ENCODE results near the gene PRSS22. TPM values are rescaled to one million over a fixed set of nuclear protein-coding genes. Genes with fewer than 3 reads are reported as not detected.

Gene PRSS22
- polyA plus RNA-seq, 1 donor from 2014 or later, result not detected

DNA sequence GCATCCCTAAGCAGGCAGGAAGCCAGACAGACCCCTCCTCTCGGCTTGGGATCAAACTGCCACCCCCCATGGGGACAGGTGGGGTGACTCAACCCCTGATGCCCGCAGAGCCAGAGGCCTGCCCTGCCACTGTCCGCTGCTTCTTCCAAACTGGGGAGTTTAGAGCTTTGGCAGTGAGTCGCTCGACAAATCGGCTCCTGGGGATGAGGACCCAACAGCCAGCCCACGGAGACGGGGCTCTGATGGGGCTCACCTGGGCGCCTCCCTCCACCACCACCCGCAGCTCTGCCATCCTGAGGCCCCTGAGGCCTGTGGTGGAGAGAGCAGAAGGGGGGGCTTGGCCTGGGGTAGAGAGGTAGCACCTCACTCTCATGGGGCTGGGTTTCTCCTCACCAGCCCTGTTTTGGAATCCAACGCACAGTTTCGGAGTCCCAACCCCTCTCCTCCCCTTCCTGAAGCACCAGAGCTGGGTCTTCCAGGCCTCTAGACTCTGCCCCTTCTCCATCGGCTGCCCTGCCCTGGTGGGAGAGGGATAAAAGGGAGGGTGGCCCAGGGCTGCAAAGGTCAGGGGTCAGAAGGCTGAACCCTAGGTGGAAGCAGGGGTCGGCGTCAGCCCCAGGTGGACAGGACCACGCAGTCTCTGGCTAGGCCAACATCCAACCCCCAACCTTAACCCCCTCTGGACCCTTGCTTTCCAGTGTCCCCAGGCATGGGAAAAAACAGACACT, 5.8 kb downstream of the PRSS22 start:
- Histone ChIP-seq H3K79me2 (replicated peaks; ENCODE audit: insufficient read depth, low read length) (no peaks in the 10 kb centered on the region), H3K27me3 (ENCODE audit: insufficient read depth, low read depth, low read length) (peaks cover 3% of the 10 kb centered on the region), H4K20me1 (ENCODE audit: insufficient read depth) (no peaks in the 10 kb centered on the region), H3K9ac (ENCODE audit: low read length) (no peak overlapping the region), H3K4me2 (ENCODE audit: low read length) (no peak overlapping the region), H3K9me2 (ENCODE audit: insufficient read depth, low read length) (no peaks in the 10 kb centered on the region), H3K27ac (ENCODE audit: low read length) (no peak overlapping the region), H3K36me3 (ENCODE audit: insufficient read depth, low read length) (no peaks in the 10 kb centered on the region), H3F3A (ENCODE audit: insufficient read depth, low read length, poor library complexity, severe bottlenecking) (no peaks in the 10 kb centered on the region), H3K4me3 (ENCODE audit: low read length) (no peak overlapping the region), H3K9me3 (ENCODE audit: low read length) (no peaks in the 10 kb centered on the region), H2AFZ (ENCODE audit: low read depth, low read length) (no peak overlapping the region)
- TF ChIP-seq EZH2 (IDR thresholded peaks at IDR 0.05; ENCODE audit: borderline replicate concordance, insufficient read depth, low read length, poor library complexity, severe bottlenecking) (no peak), REST (IDR thresholded peaks at IDR 0.05; ENCODE audit: borderline replicate concordance) (no peak), EP300 (conservative IDR thresholded peaks at IDR 0.05; ENCODE audit: poor library complexity, severe bottlenecking) (no peak)

- Histone ChIP-seq H3K79me2 (replicated peaks; ENCODE audit: insufficient read depth, low read length) (no peaks in the 10 kb centered on the region), H3K9me3 (ENCODE audit: low read length) (no peaks in the 10 kb centered on the region), H4K20me1 (ENCODE audit: insufficient read depth) (no peaks in the 10 kb centered on the region), H3K27me3 (ENCODE audit: insufficient read depth, low read depth, low read length) (no peaks in the 10 kb centered on the region), H3K36me3 (ENCODE audit: insufficient read depth, low read length) (no peaks in the 10 kb centered on the region), H3K27ac (ENCODE audit: low read length) (no peak overlapping the region), H2AFZ (ENCODE audit: low read depth, low read length) (no peak overlapping the region), H3K4me3 (ENCODE audit: low read length) (no peak overlapping the region), H3K9me2 (ENCODE audit: insufficient read depth, low read length) (no peaks in the 10 kb centered on the region), H3K4me2 (ENCODE audit: low read length) (no peak overlapping the region), H3F3A (ENCODE audit: insufficient read depth, low read length, poor library complexity, severe bottlenecking) (no peaks in the 10 kb centered on the region), H3K9ac (ENCODE audit: low read length) (no peak overlapping the region)
- TF ChIP-seq RAD21 (conservative IDR thresholded peaks at IDR 0.05) (no peak), SMC3 (conservative IDR thresholded peaks at IDR 0.05; ENCODE audit: poor library complexity) (no peak), EZH2 (IDR thresholded peaks at IDR 0.05; ENCODE audit: borderline replicate concordance, insufficient read depth, low read length, poor library complexity, severe bottlenecking) (no peak), POLR2AphosphoS5 (IDR thresholded peaks at IDR 0.05) (no peak)
Measured at GRCh38 chr16:2848933-2849725, 8.8 kb downstream of the PRSS22 start.

DNA sequence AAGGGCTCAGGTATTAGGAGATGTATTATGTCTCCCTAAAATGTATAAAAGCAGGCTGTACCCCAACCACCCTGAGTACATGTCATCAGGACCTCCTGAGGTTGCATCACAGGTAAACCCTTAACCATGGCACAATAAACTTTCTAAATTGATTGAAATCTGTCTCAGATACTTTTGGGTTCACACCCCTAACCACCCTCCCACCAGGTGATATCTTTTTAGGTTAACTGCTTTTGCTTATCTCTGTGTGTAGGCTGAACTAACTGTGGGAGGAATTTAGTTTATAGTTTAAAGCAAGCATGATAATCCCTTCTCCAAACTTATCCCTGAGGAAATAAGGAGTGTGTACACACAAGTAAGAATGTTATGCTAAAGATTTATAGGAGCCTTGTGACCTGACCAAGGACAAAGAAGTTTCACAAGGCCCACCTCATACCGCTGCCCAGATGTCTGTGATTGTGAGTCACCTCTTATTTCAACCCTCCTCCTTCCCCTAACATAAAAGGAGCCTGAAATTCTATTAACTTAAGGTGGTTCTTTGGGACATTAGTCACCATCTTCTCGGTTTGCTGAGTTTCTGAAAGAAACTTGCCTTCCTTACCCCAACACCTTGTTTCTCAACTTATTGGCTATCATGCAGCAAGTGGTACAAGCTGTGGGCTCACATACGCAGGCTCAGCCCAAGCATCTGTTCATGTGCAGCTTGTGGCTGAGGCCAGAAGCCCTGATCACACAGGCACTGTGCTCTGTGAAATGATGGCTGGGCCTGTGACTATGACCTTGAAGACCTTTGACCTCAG, 11.3 kb downstream of the PRSS22 start:
- H4K20me1 ChIP-seq (ENCODE audit: insufficient read depth), result no peaks in the 10 kb centered on the region
- no peaks in the 10 kb centered on the region for H3K27me3 ChIP-seq (ENCODE audit: insufficient read depth, low read depth, low read length)
- H3K9me3 ChIP-seq (ENCODE audit: low read length), result no peaks in the 10 kb centered on the region
- TF ChIP-seq, protein P1, sequence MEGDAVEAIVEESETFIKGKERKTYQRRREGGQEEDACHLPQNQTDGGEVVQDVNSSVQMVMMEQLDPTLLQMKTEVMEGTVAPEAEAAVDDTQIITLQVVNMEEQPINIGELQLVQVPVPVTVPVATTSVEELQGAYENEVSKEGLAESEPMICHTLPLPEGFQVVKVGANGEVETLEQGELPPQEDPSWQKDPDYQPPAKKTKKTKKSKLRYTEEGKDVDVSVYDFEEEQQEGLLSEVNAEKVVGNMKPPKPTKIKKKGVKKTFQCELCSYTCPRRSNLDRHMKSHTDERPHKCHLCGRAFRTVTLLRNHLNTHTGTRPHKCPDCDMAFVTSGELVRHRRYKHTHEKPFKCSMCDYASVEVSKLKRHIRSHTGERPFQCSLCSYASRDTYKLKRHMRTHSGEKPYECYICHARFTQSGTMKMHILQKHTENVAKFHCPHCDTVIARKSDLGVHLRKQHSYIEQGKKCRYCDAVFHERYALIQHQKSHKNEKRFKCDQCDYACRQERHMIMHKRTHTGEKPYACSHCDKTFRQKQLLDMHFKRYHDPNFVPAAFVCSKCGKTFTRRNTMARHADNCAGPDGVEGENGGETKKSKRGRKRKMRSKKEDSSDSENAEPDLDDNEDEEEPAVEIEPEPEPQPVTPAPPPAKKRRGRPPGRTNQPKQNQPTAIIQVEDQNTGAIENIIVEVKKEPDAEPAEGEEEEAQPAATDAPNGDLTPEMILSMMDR (IDR thresholded peaks at IDR 0.05; ENCODE audit: poor library complexity, severe bottlenecking), result no peak
- TF ChIP-seq TAF1 (IDR thresholded peaks at IDR 0.05; ENCODE audit: low read depth) (no peak), POLR2AphosphoS5 (IDR thresholded peaks at IDR 0.05) (no peak), SMC3 (conservative IDR thresholded peaks at IDR 0.05; ENCODE audit: poor library complexity) (no peak)
- no peak overlapping the region for H3K4me3 ChIP-seq (ENCODE audit: low read length)
- H3F3A ChIP-seq (ENCODE audit: insufficient read depth, low read length, poor library complexity, severe bottlenecking), result no peaks in the 10 kb centered on the region
- no peaks in the 10 kb centered on the region for H3K79me2 ChIP-seq (replicated peaks; ENCODE audit: insufficient read depth, low read length)
- no peak overlapping the region for H3K27ac ChIP-seq (ENCODE audit: low read length)
- H3K9ac ChIP-seq (ENCODE audit: low read length), result no peak overlapping the region
- H2AFZ ChIP-seq (ENCODE audit: low read depth, low read length), result no peak overlapping the region
- no peaks in the 10 kb centered on the region for H3K36me3 ChIP-seq (ENCODE audit: insufficient read depth, low read length)
- H3K4me2 ChIP-seq (ENCODE audit: low read length), result no peak overlapping the region
- no peaks in the 10 kb centered on the region for H3K9me2 ChIP-seq (ENCODE audit: insufficient read depth, low read length)
